22Rv1 (cell line): Measurements from ENCODE around the gene DAGLA.
A peak's percentile ranks its signal among the peaks of the same experiment; 100 is the strongest.

ENCODE experiments used
- H3K27ac ChIP-seq: fragments of 450-650 bp; 2 replicates; pipeline ENCODE4 v1.5.1; 2017
- ZFX ChIP-seq: fragments of 450-650 bp; IDR thresholded peaks from 2 replicates; pipeline ENCODE4 v1.6.1; 2017; ENCODE audit warnings: antibody characterized with exemption, borderline replicate concordance
- TF ChIP-seq, protein P1 (sequence below): fragments of 450-650 bp; IDR thresholded peaks from 2 replicates; pipeline ENCODE4 v1.5.1; 2017; ENCODE audit warnings: mild to moderate bottlenecking

DAGLA gene

GRCh38 chr11:61752117-61752924, 72.1 kb downstream of the DAGLA start, which contains the start of gene MYRF:
MYRF (plus strand) TSS chr11:61752636; CDS start chr11:61752745, 109 bp downstream.
- TF ChIP-seq, protein P1, sequence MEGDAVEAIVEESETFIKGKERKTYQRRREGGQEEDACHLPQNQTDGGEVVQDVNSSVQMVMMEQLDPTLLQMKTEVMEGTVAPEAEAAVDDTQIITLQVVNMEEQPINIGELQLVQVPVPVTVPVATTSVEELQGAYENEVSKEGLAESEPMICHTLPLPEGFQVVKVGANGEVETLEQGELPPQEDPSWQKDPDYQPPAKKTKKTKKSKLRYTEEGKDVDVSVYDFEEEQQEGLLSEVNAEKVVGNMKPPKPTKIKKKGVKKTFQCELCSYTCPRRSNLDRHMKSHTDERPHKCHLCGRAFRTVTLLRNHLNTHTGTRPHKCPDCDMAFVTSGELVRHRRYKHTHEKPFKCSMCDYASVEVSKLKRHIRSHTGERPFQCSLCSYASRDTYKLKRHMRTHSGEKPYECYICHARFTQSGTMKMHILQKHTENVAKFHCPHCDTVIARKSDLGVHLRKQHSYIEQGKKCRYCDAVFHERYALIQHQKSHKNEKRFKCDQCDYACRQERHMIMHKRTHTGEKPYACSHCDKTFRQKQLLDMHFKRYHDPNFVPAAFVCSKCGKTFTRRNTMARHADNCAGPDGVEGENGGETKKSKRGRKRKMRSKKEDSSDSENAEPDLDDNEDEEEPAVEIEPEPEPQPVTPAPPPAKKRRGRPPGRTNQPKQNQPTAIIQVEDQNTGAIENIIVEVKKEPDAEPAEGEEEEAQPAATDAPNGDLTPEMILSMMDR = peak; percentile 99
- TF ChIP-seq ZFX = no peak
- H3K27ac ChIP-seq = peak within 1 kb of the TSS; percentile 91

GRCh38 chr11:61752925-61753521, 72.8 kb downstream of the DAGLA start:
- no peak for TF ChIP-seq ZFX
- TF ChIP-seq, protein P1 = no peak
- peak overlapping the region; percentile 91 for H3K27ac ChIP-seq

- peak overlapping the region; percentile 91; the same call in 1 of the 2 replicates for H3K27ac ChIP-seq
- TF ChIP-seq, protein P1 = no peak
- TF ChIP-seq ZFX = no peak
These were observed 73.5 kb downstream of the DAGLA start for GRCh38 chr11:61753672-61754071.

DNA sequence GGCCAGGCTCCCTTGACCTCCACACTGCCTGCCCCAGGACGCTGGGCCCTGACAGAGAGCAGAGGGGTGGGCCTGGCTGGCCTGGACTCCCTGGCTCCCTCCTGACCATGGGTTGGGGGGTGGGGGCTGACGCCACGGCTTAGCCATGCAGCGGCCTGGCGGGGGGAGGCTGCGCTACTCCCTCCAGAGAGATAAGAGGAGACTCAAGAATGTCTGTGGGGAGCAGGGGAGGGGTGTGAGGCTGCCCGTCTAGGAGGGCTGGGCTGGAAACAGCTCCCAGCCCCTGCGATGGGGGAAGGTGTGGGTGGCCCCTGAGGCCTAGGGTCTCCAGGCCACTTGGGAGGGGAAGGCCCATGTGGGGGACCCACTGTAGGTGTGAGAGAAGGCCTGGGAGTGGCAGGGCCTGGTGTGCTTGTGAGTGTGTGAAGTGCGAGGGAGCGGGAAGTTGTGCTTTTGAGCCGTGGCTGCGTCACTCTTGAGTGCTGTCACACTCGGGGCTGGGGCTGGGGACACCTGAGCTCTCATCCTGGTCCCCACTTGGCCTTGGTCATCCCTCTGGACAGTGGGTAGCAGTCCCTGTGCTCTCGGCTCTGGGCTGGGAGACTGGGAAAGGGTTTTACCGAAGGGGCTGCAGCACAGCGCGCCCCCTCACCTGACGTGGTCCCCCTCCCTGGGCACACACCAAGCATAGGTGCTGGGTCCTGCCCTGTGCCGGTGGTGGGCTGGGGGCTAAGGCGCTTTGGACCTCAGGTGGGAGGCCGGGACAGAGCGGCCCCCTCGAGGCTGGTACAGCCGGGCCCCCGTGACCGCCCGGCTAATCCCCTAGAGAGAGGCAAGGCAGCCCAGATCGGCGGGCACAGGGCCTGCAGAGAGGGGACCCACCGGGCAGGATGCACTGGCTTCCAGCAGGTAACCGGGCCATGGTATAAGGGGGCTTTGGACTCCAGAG, 74.6 kb downstream of the DAGLA start:
- TF ChIP-seq, protein P1 = no peak
- TF ChIP-seq ZFX = no peak
- peak overlapping the region; percentile 91 for H3K27ac ChIP-seq

- H3K27ac ChIP-seq = peak overlapping the region; percentile 91
- TF ChIP-seq ZFX = no peak
- TF ChIP-seq, protein P1 = no peak
These were observed 75.9 kb downstream of the DAGLA start for GRCh38 chr11:61756147-61756451.

DNA sequence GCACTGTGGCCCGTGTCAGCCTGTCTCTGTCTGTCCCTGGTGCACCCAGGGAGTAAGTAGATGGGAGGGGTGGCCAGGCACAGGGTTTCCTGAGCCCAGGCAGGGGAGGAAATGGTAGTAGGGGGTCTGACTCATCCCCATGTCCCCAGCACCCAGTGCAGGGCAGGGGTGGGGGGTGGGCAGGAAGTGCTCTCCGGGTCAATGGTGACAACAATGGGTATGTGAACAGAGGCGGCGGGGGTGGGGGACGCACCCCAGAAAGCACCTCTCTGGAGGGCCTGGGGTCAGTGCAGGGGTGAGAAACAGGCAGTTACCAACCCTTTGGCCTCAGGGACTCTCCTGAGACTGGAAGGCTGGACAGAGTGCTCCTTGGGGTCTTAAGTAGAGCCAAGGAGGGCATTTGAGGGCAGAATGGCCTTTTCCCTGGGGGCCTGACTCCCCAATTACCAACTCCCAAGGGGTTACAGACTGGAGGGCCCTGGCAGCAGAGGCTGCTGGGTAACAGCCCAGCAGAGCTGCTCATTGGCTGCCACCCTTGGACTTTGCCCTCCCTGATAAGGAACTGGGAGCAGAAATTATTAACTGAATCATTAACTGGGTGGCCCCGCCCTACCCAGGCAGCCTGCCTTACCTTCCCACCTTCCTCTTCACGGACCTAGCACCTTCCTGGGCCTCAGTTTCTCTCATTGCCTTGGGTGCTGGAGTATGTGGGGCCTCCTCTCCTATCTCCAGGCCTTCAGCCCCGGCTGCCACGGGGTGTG, 76.4 kb downstream of the DAGLA start:
- TF ChIP-seq ZFX = no peak
- TF ChIP-seq, protein P1 = no peak
- H3K27ac ChIP-seq = peak overlapping the region; percentile 91
